ACC112 (cell line): Measurements from ENCODE around the gene ABCB11.

ENCODE experiments used
- H2AFZ ChIP-seq: fragments of 200-600 bp; sonication (generic); one replicate; pipeline ENCODE4 v1.6.0; 2017; ENCODE audit warnings: antibody characterized with exemption, low read length; ENCODE audit not compliant: unreplicated experiment
- H3K27ac ChIP-seq: fragments of 200-600 bp; sonication (generic); 2 replicates; pipeline ENCODE4 v1.5.1; 2014; ENCODE audit warnings: low read depth, mild to moderate bottlenecking, antibody characterized with exemption, low read length, moderate library complexity
- H3K27me3 ChIP-seq: fragments of 200-600 bp; sonication (generic); 2 replicates; pipeline ENCODE4 v1.6.1; 2014; ENCODE audit warnings: mild to moderate bottlenecking, antibody characterized with exemption, low read length, moderate library complexity, mixed read lengths; ENCODE audit not compliant: insufficient read depth
- H3K36me3 ChIP-seq: fragments of 200-600 bp; sonication (generic); 2 replicates; pipeline ENCODE4 v1.6.1; 2016; ENCODE audit warnings: mild to moderate bottlenecking, antibody characterized with exemption, low read length, moderate library complexity, mixed read lengths; ENCODE audit not compliant: insufficient read depth
- H3K4me1 ChIP-seq: fragments of 200-600 bp; sonication (generic); one replicate; pipeline ENCODE4 v1.6.1; 2016; ENCODE audit warnings: low read length, mixed read lengths; ENCODE audit not compliant: insufficient read depth, unreplicated experiment, control insufficient read depth
- H3K4me3 ChIP-seq: fragments of 200-600 bp; sonication (generic); 2 replicates; pipeline ENCODE4 v1.5.1; 2014; ENCODE audit warnings: mild to moderate bottlenecking, low read depth, low read length
- H3K79me2 ChIP-seq: fragments of 200-600 bp; sonication (generic); one replicate; pipeline ENCODE4 v1.6.0; 2016; ENCODE audit warnings: low read length; ENCODE audit not compliant: control insufficient read depth, unreplicated experiment, insufficient read depth

The ABCB11 gene

DNA sequence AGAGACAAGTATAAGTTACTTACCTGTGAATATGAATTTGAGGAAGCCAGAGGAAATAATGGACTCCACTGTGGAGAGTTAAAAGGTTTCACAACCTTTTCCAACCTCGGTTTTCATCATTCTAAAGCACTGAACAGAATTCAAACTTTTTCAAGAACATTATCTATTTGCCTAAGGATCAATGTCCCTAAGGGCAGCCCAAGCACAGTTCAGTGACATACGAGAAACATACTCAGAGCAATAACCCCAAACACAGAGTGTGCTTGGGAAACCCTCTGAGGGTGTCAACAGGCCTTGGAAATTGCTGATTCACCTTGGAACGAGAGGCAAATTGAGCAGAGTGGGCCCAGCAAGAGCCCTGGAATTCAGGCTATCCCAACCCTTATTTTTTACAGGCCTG is at the start of gene ABCB11:
TSS of gene ABCB11 (minus strand) at position 123 of the 400 bp plus-strand sequence. CDS start 13,199 bp downstream, outside the sequence.
- H2AFZ ChIP-seq = peak within 1 kb of the TSS; percentile 31
- no peak within 1 kb of the TSS for H3K4me3 ChIP-seq
- H3K79me2 ChIP-seq = no peaks in the 10 kb centered on the region
- H3K27ac ChIP-seq = no peak within 1 kb of the TSS
- no peaks in the 10 kb centered on the region for H3K36me3 ChIP-seq
- H3K27me3 ChIP-seq = no peaks in the 10 kb centered on the region
- no peaks in the 10 kb centered on the region for H3K4me1 ChIP-seq

DNA sequence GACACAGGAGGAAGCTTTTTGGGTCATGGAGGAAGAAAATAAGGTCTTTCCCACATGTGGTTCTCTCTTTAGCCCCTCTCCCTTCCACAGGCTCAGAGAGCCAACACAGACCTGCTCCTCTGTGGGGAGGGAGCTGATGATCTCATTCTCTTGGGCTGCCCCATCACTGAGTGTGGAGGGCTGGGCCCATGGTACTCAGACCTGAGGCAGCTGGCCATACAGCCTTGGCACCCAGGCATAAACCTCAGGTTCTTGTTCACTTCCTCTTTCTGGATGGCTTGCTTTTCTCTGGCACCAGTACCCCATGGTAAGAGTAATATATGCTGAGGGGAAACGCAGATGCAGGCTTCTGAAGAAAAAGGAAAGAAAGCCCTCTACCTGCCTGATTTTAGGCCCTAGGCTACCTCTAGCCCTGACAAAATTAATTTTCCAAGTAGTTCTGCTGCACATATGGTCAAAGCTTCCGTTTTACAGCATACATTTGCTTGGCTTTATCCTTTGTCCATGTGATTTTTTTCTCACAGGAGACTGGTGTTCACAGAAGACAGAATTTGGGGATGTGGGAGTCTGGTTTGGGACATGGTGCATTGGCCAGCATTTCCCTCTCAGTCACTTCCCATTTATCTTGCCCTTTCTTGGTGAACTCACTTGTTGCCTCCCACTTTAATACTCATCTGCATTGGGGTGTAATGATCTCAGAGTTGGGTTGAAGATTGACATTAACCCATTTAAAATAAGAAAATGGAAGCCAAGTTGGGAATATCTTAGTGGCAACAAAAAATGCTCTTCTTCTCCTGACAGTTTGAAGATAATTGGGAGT is 49.3 kb upstream of the ABCB11 start:
- Histone ChIP-seq H3K36me3 (peaks cover 32% of the 10 kb centered on the region), H3K27me3 (no peaks in the 10 kb centered on the region), H3K27ac (0 out of 2 replicates have a peak overlapping the region, but pooled peaks have one; percentile 1), H2AFZ (no peak overlapping the region), H3K4me3 (no peak overlapping the region), H3K4me1 (peaks cover 28% of the 10 kb centered on the region), H3K79me2 (peaks cover 19% of the 10 kb centered on the region)

DNA sequence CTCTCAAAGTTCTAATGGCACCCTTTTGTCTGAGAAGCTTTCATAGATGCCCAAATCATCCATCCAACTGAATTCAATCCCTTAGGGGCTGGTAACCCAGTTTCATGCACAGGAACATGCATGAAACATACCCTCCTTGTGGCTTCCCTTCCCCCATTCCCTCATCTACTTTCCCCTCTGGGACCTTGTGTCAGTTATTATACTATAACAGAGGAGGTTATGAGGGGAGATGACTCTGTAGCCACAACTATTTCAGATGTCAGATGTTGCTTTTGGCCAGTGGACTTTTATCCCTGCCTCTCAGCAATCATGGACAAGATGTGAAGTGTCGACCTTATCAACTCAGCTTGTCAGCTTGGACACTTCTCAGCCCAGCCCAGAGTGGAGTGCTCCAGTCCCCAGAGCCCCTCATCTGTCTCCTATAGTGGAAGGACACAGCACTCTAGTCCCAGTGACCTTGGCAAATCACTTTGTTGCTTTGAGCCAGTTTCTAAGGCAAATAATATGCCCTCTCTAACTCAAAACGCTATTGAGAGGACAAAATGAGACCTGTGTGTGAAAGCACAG is 46.6 kb upstream of the ABCB11 start:
- peak overlapping the region; percentile 71 for H3K27ac ChIP-seq
- H3K4me1 ChIP-seq = peaks cover 51% of the 10 kb centered on the region
- H3K27me3 ChIP-seq = no peaks in the 10 kb centered on the region
- H3K36me3 ChIP-seq = peaks cover 25% of the 10 kb centered on the region
- H3K4me3 ChIP-seq = peak overlapping the region; percentile 29; the same call in 1 of the 2 replicates
- H2AFZ ChIP-seq = peak overlapping the region; percentile 53
- H3K79me2 ChIP-seq = peaks cover 28% of the 10 kb centered on the region

DNA sequence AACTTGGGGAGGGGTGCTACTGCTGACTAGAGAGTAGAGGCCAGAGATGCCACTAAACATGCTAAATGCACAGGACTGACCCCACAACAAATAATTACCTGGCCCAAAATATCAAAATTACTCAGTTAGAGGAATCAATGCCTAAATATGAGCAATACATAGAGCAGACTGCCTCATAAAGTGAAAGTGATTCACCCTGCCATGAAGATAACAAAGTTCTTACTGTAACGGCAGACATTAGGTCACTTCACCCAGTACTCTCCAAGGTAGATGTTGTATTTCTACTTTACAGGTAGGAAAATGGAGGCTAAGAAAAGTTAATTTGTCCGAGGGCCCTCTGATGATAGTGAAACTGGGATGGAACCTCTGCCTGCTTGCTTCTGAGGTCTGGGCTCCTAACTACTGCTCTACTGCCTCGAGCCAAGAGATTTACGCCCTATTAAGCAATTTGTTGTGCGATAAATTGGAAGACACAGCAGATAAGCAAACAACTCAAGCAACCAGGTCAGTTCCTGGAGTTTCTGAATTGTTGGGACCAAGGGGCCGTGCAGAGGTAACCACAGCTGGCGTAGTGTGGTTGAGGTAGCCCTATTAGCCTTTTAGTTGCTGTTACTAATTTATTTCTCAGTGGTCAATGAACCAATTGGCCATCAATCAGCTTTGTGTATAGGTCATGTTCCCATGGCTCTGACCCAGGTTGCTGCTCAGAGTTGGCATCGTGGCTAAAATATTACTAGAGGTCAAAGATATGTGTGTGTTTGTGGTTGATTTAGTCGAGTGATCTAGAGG is 43.0 kb upstream of the ABCB11 start:
- H3K27ac ChIP-seq = peak overlapping the region; percentile 90
- H3K36me3 ChIP-seq = peaks cover 21% of the 10 kb centered on the region
- peak overlapping the region; percentile 17 for H2AFZ ChIP-seq
- peaks cover 54% of the 10 kb centered on the region for H3K79me2 ChIP-seq
- no peaks in the 10 kb centered on the region for H3K27me3 ChIP-seq
- peaks cover 71% of the 10 kb centered on the region for H3K4me1 ChIP-seq
- H3K4me3 ChIP-seq = peak overlapping the region; percentile 53; the same call in 1 of the 2 replicates

DNA sequence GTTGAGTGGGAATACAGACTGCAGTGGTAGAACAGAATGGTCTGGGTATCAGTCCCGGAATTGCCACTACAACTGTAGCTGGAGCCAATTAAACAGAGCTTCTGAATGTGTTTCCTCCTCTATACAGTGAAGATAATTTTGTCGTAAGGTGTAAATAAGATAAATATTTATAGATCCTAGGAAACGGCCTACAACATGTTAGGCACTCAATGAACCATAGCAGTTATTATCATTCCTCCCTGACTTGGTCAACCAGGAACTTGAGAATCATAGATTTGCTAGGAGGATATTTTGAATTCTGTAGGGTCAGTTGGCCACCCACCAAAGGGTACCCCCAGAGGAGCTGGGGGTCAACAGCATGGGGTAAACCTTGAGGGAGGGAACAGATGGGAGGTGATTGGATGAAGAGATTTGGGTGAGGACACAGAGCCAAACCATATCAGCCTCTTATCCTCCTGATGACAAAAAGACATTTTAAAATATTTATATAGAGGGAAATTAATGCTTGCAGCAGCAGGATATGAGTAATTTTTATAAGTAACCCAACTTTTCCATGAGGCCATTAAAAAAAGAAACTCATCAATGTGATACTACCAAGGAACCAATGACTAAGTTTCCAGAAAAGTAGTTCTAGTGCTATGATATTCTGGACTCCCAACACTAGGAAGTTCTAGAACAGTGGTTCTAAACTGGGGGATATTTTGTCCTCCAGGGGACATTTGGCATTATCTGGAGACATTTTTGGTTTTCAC is 42.3 kb upstream of the ABCB11 start:
- Histone ChIP-seq H2AFZ (no peak overlapping the region), H3K36me3 (peaks cover 21% of the 10 kb centered on the region), H3K27me3 (no peaks in the 10 kb centered on the region), H3K4me3 (peak overlapping the region; percentile 53; the same call in 1 of the 2 replicates), H3K4me1 (peaks cover 75% of the 10 kb centered on the region), H3K79me2 (peaks cover 54% of the 10 kb centered on the region), H3K27ac (peak overlapping the region; percentile 90)

DNA sequence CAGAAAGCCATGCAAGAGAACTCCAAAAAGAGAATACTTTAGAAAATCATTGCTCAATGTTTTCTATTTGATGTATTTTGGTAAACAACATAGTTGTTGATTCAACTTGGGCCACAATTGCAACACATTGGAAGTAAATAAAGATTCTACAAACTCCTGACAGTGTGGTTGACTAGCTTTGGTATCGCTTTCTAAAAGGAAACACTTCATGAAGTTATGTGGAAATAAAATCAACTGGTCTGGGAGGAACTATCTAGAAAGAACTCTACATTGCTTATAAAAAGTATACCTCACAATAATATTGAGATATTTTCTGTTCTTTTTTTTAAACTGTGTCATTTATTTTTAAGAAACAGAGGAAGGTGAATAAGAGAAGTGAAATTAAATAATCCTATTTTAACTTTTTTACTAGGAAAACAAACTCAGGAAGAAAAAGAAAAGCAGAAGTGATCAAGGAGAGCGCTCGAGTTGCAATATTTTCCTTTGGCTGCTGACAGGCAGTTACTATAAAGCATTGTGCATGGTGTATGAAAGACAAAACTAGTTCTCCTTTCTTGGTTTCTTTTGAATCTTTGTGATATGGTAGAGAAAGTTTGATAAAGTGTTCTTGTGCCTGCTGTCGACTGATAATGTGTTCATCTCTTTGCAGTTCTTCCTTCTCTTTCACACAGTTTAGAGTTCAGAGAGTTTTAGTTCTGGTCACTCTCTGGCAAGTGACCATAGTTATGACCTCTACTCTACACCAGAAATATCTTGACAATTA is 41.2 kb upstream of the ABCB11 start:
- Histone ChIP-seq H3K27me3 (no peaks in the 10 kb centered on the region), H3K4me3 (peak overlapping the region; percentile 78), H2AFZ (peak overlapping the region; percentile 52), H3K27ac (peak overlapping the region; percentile 90), H3K79me2 (peaks cover 47% of the 10 kb centered on the region), H3K4me1 (peaks cover 64% of the 10 kb centered on the region), H3K36me3 (peaks cover 21% of the 10 kb centered on the region)

DNA sequence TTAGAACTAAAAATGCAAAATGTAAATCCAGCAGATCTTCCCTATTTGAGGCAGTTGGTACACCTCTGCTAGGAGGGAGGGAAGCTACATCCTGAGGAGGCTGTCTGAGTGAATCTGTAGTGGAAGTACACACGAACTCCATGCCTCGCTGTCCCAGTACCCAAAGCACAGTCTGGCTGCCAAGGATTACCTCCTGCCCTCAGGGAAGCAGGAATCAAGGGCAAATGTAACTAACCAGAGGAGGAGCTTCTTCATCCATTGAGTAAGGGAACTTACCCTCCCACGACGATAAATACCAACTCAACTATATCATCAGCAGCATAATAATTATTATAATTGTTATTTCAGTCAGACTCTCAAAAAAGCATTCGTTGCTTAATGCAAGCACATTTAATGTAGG is 40.3 kb upstream of the ABCB11 start:
- peaks cover 45% of the 10 kb centered on the region for H3K79me2 ChIP-seq
- H3K27ac ChIP-seq = peak overlapping the region; percentile 90
- peak overlapping the region; percentile 36 for H2AFZ ChIP-seq
- peak overlapping the region; percentile 78 for H3K4me3 ChIP-seq
- peaks cover 20% of the 10 kb centered on the region for H3K36me3 ChIP-seq
- no peaks in the 10 kb centered on the region for H3K27me3 ChIP-seq
- H3K4me1 ChIP-seq = peaks cover 63% of the 10 kb centered on the region

DNA sequence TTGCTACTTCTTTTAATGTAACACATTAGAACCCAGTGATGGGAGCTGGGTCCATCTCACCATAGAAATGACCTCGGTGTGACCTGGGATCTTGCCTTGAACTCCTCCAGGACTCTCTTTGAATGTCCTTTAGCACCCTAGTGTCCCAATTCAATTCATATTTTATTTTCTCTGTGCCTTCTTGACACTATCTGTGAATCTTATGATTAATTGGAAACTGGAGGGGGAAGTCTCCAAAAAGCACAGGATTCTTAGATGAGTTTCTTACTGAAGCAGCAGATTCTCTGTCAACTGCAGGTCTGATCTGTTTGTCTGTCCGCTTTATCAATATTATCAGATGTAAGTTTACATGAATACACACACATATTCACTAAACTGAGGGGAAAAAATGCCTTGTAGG is 38.7 kb upstream of the ABCB11 start:
- Histone ChIP-seq H3K79me2 (peaks cover 34% of the 10 kb centered on the region), H2AFZ (peak overlapping the region; percentile 36), H3K36me3 (peaks cover 11% of the 10 kb centered on the region; the same call in 1 of the 2 replicates), H3K4me3 (peak overlapping the region; percentile 78), H3K27me3 (no peaks in the 10 kb centered on the region), H3K27ac (peak overlapping the region; percentile 74), H3K4me1 (peaks cover 66% of the 10 kb centered on the region)

DNA sequence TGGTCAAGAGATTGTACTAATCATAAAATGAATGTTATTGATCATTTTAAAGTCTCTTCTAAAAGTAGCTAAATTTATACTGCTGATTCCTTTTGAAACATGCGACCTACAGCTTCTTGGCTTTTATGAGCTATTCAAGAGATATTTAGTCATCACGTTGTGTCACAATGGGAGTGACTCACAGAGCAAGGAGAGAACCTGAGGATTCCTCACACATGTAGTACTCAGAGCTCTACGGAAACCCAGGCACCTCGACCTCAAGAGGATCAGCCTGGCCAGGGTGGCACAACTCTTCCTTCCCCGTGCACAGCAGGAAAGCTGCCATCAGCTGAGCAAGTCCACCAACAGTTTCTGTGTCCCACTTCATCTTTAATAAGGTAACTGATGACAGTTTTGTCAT is 38.2 kb upstream of the ABCB11 start, which contains the start of gene DHRS9:
TSS of gene DHRS9 (plus strand) at position 223 of the 400 bp plus-strand sequence. CDS start 12,019 bp downstream, outside the sequence.
- peak within 1 kb of the TSS; percentile 74 for H3K27ac ChIP-seq
- peaks cover 32% of the 10 kb centered on the region for H3K79me2 ChIP-seq
- peak within 1 kb of the TSS; percentile 78 for H3K4me3 ChIP-seq
- H2AFZ ChIP-seq = peak within 1 kb of the TSS; percentile 36
- peaks cover 7% of the 10 kb centered on the region; the same call in 1 of the 2 replicates for H3K36me3 ChIP-seq
- peaks cover 61% of the 10 kb centered on the region for H3K4me1 ChIP-seq
- H3K27me3 ChIP-seq = no peaks in the 10 kb centered on the region
